Lower lobe of right lung (tissue), 2 donors: ENCODE results near the gene LRRC75A. TPM values are rescaled to one million over a fixed set of nuclear protein-coding genes. Genes with fewer than 3 reads are reported as not detected.

Experiments used
- ATAC-seq, 2 donors: fragments of 200-7000 bp; cut with Tn5 transposase; one replicate each; pipeline ENCODE4 v1.9.1; 2020 to 2022; ENCODE audit warnings: mild to moderate bottlenecking in 2 of 2, moderate library complexity in 2 of 2
- DNase-seq: peaks from one replicate; pipeline ENCODE4 v3.0.0-alpha.2; 2020
- H3K27ac ChIP-seq: fragments of 200-600 bp; one replicate; pipeline ENCODE4 v1.8.0; 2022
- H3K27me3 ChIP-seq: fragments of 200-600 bp; one replicate; pipeline ENCODE4 v1.8.0; 2022; ENCODE audit warnings: low read depth
- H3K36me3 ChIP-seq: fragments of 200-600 bp; one replicate; pipeline ENCODE4 v1.8.0; 2022; ENCODE audit warnings: mild to moderate bottlenecking
- H3K4me1 ChIP-seq: fragments of 200-600 bp; one replicate; pipeline ENCODE4 v1.8.0; 2022
- H3K4me3 ChIP-seq: fragments of 200-600 bp; one replicate; pipeline ENCODE4 v1.8.0; 2022; ENCODE audit warnings: mild to moderate bottlenecking
- H3K9me3 ChIP-seq: fragments of 200-600 bp; one replicate; pipeline ENCODE4 v1.8.0; 2022
- CTCF ChIP-seq: fragments of 200-600 bp; IDR thresholded peaks from one replicate; pipeline ENCODE4 v1.8.0; 2022; ENCODE audit warnings: antibody characterized with exemption, mild to moderate bottlenecking
- intact Hi-C: fragments of 100-400 bp; cut with DNase I; formaldehyde crosslinking; loops from one replicate; pipeline ENCODE4 v1.11.0; 2022
- total RNA-seq: library from RNA; stranded (reverse); fragmentation: NEBNext Ultra II Directional; extraction: Animal tissue kit (Norgen Biotek cat#: 25700); gene quantifications from one replicate; pipeline ENCODE4 v1.2.1, GENCODE V29; 2021
- donor health status: DM: no; HTN: yes; CAD: no; lungs with severe emphysema.

The LRRC75A gene
- total RNA-seq, 1 donor from 2014 or later, result 3.8 TPM

GRCh38 chr17:16438173-16438556 is 53.8 kb downstream of the LRRC75A start:
- TF ChIP-seq CTCF, result no peak
- H3K4me1 ChIP-seq, result peaks cover 37% of the 10 kb centered on the region
- ATAC-seq, result no peak
- H3K4me3 ChIP-seq, result peak overlapping the region; percentile 79
- peak overlapping the region; percentile 84 for H3K27ac ChIP-seq
- intact Hi-C loops, result no loop called here
- no peaks in the 10 kb centered on the region for H3K9me3 ChIP-seq
- no peak for DNase-seq
- no peaks in the 10 kb centered on the region for H3K27me3 ChIP-seq
- peaks cover 33% of the 10 kb centered on the region for H3K36me3 ChIP-seq

GRCh38 chr17:16437083-16437482 is 54.9 kb downstream of the LRRC75A start:
- H3K4me3 ChIP-seq, result no peak overlapping the region
- H3K4me1 ChIP-seq, result peaks cover 26% of the 10 kb centered on the region
- no peak overlapping the region for H3K27ac ChIP-seq
- intact Hi-C loops, result no loop called here
- no peaks in the 10 kb centered on the region for H3K9me3 ChIP-seq
- no peak for TF ChIP-seq CTCF
- no peak for ATAC-seq
- H3K27me3 ChIP-seq, result no peaks in the 10 kb centered on the region
- H3K36me3 ChIP-seq, result peaks cover 27% of the 10 kb centered on the region
- no peak for DNase-seq

- H3K36me3 ChIP-seq, result peaks cover 20% of the 10 kb centered on the region
- intact Hi-C loops, result no loop called here
- DNase-seq, result no peak
- peaks cover 18% of the 10 kb centered on the region for H3K4me1 ChIP-seq
- no peaks in the 10 kb centered on the region for H3K9me3 ChIP-seq
- ATAC-seq, result no peak
- no peak overlapping the region for H3K4me3 ChIP-seq
- no peaks in the 10 kb centered on the region for H3K27me3 ChIP-seq
- no peak overlapping the region for H3K27ac ChIP-seq
- TF ChIP-seq CTCF, result no peak
Measured at GRCh38 chr17:16435925-16436886, 55.8 kb downstream of the LRRC75A start.

- H3K27me3 ChIP-seq, result no peaks in the 10 kb centered on the region
- no peak overlapping the region for H3K4me3 ChIP-seq
- no peak for ATAC-seq
- TF ChIP-seq CTCF, result no peak
- H3K36me3 ChIP-seq, result peaks cover 18% of the 10 kb centered on the region
- no peak overlapping the region for H3K27ac ChIP-seq
- no peaks in the 10 kb centered on the region for H3K9me3 ChIP-seq
- H3K4me1 ChIP-seq, result peaks cover 2% of the 10 kb centered on the region
- DNase-seq, result no peak
- intact Hi-C loops, result no loop called here
Measured at GRCh38 chr17:16434662-16435061, 57.3 kb downstream of the LRRC75A start.

GRCh38 chr17:16433514-16433913 is 58.5 kb downstream of the LRRC75A start:
- intact Hi-C loops, result no loop called here
- H3K27me3 ChIP-seq, result no peaks in the 10 kb centered on the region
- no peak overlapping the region for H3K27ac ChIP-seq
- H3K4me1 ChIP-seq, result no peaks in the 10 kb centered on the region
- H3K4me3 ChIP-seq, result no peak overlapping the region
- DNase-seq, result no peak
- ATAC-seq, result no peak
- no peaks in the 10 kb centered on the region for H3K9me3 ChIP-seq
- H3K36me3 ChIP-seq, result peaks cover 30% of the 10 kb centered on the region
- no peak for TF ChIP-seq CTCF
